Stimulated activated CD4-positive, alpha-beta T cell treated with anti-CD3 and anti-CD28 coated beads, Interleukin-4, amount 100 ng/mL, for 24 hours (primary cell): ENCODE data around the gene JUND.

Source experiments
- DNase-seq: peaks from one replicate; pipeline ENCODE4 v3.0.0-alpha.2; 2020

JUND gene

DNA sequence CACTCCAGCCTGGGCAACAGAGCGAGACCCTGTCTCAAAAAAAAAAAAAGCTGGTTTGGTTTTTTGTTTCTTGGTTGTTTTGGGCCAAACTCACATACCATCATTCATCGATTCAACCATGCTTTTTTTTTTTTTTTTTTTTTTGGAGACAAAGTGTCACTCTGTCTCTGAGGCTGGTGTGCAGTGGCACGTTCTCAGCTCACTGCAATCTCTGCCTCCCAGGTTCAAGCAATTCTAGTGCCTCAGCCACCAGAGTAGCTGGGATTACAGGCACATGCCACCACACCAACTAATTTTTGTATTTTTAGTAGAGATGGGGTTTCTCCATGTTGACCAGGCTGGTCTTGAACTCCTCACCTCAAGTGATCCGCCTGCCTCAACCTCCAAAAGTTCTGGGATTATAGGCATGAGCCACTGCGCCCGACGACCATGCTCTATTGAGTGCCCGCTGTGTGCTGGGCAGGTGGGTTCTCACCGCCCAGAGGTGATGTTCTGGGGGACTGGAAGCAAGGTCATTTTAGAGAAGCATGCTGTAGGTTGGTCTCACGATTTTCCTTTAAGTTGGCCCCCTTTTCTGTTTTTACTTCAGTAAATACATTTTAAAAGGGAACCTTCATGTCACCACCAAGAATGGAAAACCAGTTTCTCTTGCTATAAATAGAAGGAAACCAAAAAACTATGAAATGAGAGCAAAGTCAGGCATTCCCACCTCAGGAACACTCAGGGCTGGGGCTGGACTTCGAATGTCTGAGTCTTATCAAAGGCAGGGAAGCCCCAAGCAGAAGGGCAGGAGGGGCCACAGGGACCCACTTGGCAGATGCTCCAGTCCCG lies 8.3 kb upstream of the JUND start:
- no peak for DNase-seq

DNA sequence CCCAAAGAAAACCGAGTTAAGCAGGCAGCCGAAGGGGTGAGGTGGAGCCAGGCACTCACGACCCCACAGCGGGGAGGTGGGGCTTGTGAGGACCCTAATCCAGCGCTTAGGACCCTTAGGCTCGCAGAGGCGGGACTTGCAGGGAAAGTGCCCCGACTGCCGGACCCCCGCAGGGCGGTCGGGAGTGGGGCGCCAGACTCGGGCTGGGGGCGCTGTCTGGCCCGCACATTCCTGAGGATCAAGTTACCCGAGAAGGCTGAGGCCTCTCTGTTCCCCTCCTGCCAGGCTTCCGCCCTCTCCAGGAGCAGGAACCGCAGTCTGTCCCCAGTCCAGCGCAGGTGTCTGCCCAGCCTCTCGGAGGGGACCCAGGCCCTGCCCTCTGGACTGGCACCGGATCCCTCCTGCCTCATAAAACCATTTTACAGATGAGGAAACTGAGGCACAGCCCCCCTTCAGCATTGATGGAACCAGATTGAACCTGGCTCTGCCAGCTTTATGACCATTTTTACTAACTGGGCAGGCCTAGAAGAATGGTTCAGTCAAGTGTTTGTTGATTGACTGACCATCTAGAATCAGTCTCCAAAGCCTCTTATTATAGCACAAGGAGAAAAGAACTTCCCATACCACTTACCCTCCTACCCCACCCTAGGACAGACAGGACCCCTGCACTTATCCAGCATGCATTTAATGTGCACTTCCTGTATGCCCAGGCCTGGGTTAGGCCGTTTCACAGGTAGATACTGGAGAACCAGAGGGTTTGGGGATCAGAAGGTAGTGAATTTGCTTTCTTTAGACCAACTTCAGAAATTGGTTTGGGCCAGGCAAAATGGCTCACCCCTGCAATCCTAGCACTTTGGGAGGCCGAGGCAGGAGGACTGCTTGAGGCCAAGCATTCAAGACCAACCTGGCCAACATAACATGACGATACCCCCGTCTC lies 6.7 kb upstream of the JUND start:
- DNase-seq: no peak

DNA sequence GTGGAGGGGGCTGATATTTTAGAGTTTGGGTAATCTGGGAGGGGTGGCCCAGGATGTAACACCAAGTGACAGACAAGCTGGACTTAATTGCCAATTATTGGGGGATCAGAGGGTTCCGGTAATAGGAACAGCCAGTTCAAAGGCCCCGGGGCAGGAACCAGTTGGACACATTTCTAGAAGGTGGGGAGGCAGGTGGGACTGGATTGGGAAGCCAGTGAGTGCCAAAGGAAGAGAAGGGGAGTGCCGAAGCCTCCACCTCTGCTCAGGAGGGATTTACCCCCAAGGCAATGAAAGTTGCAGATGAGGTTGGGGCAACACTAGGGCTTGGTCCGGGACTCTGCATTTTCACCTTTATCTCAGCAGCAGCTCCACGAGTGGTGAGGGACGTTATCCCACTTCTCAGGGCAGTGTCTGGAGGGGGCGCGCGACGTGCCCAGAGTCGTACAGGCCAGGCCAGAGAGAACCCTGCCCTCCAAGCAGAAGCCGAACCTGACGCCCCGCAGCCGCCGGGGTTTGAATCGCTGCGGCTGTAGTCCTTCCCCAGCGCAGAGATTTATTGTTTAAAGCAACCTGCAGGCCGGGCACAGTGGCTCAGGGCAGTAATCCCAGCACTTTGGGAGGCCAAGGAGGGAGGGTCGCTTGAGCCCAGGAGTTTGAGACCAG lies 5.7 kb upstream of the JUND start:
- DNase-seq: no peak

DNA sequence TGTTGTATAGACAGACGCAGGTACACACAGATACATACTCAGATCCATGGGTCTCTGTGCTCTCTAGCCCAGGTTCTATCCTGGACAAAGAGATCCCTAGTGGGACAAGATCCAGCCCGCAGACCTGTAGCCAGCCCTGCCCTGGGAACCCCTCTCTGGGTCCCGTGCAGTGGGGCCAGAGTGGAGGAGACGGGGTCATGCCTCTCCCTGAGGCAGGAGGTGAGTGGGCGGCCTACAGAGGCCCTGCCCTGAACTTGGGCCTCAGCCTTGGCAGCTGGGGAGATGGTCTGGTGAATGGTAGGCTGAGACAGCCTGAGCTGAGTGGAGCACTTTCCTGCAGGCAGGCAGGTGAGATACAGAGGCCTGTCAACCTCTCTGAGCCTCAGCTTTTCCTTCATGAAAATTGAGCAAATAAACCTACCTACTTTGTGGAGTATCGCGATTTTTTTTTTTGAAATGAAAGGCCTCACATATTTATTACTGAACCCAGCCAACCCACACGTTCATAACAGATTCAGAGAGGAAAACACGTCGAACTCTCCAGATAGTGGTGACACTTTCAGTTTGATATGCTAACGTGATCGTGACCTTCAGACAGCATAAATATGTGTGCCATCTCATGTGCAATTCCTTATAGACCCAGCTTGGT lies 3.4 kb upstream of the JUND start:
- peak; percentile 62 for DNase-seq

DNA sequence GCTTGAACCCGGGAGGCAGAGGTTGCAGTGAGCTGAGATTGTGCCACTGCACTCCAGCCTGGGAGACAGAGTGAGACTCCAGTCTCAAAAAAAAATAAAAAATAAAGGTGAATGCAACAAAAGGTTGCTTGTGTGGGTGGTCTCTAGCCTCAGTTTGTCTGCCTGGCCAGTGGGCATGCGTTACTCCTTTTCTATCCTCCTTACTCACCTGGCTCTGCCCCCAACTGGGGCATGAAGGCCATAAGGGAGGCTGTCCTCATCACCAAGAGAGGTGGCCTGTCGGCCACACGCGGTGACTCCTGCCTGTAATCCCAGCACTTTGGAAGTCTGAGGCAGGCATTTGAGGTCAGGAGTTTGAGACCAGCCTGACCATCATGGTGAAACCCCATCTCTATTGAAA lies 1.9 kb upstream of the JUND start:
- DNase-seq: no peak

DNA sequence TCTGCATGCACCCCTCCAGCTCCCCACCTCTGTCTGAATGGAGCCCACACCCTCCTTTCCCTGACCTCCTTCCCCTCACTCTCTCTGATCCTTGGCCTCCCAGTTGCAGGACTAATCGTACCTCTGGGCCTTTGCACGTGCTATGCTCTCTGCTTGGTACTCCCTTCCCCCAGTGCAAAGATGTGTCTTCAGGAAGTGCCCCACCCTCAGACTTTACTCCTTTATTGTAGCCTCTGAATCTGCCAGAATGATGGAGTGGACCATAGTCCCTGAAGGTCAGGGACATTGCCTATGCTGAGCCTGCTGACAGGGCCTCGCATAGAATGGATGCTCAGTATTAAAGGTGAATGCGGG lies 1.3 kb upstream of the JUND start:
- DNase-seq: no peak

DNA sequence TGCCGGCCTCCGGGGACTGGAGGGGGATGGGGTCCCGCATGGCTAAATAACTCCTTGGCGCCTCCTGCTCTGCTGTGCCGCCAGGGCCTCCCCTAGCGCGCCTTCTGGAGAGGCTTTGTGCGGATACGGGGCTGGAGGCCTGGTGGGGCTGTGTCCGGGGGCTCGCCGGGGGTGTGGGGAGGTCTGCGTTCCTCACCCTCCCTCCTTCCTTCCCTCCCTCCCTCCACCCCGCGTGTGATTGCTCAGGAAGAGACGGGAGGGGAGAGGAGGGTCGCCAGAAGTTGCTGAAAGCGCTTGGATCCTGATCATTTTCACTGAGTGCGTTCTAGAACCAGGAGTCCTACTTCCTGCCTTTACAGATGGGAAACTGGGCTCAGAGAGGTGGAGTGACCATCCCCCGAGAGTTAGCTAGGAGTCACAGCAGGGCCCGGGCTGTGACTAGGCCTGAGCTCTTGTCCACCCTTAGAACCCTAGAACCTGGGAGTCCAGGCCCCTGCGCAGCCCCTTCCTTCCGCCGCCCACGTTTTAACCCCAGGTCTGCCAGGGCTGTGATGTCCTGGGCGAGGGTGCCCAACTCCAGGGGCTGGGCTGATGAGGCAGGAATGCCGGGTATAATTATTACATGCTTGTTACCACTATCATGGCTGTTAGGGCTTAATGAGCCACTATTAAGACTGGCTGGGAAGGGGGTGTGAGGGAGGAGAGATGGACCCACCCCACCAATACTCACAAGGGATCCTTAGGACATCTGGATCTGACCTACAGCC lies 782 bp upstream of the JUND start:
- no peak for DNase-seq

DNA sequence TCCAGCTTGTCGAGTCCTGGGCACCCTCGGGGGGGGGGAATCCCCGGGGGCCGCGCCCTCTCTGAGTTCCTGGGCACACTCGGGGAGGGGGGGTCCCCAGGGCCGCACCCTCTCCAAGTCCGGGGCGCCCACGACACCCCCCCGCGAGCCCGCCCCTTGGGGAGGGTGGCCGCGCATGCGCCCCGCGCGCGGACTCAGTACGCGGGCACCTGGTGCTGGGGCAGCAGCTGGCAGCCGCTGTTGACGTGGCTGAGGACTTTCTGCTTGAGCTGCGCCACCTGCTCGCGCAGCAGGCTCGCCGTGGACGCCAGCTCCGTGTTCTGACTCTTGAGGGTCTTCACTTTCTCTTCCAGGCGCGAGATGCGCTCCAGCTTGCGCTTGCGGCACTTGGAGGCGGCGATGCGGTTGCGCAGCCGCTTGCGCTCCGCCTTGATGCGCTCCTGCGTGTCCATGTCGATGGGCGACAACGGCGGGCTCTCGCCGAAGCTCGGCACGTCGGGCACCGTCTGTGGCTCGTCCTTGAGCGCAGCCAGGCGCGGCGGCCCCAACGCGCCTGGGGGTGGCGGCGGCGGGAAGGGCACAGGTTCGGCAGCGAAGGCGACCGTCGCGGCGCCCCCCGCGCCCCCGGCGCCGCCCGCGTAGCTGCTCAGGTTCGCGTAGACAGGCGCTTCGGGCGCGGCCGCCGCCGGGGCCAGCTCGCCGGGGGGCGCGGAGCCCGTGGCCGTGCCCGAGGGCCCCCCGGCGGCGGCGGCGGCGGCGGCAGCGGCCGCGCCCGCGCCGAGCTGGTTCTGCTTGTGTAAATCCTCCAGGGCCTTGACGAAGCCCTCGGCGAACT lies 958 bp downstream of the JUND start:
- DNase-seq: peak; percentile 77

DNA sequence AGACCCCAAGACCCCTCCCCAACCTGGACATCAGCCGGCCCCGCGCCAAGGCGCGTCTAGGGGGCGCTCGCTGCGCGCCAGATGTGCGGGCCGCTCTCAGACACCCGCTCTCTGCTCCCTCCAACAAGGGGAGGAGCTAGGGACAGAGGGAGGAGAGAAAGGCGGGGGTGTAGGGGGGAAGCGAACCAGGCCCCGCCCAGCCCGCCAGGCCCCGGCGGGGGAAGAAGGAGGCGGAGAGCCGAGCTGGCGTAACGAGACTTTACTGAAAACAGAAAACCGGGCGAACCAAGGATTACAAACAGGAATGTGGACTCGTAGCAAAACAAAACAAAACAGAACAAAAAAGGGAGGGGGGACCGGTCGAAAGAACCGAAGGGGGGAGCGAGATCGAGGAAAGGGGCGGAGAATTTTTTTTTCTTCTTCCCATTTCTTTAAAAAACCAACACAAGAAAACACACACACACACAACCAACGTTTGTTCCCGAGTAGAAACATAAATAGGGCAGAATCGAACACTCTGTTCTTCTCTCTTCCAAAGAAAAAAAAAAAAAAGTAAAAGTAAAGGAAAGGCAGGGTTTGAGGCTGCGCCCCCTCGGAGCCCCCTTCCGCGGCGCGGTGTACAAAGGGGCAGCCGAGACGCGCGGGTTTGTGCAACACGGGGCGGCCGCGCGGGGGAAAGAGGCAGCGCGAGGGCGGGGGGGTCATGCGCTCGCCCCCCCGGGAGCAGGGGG lies 1.7 kb downstream of the JUND start:
- peak; percentile 92 for DNase-seq

DNA sequence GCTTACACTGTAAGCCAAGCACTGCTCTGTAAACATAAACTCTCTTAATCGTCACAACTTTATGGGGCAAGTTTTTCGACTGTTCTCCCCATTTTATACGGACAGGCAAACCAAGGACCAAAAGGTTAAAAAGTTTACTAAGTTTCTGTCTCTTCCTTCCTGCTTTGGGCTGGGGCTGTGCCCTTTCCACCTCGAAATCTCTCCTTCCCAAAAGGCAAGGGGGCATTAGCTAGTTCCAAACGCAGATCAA lies 2.2 kb downstream of the JUND start:
- no peak for DNase-seq

DNA sequence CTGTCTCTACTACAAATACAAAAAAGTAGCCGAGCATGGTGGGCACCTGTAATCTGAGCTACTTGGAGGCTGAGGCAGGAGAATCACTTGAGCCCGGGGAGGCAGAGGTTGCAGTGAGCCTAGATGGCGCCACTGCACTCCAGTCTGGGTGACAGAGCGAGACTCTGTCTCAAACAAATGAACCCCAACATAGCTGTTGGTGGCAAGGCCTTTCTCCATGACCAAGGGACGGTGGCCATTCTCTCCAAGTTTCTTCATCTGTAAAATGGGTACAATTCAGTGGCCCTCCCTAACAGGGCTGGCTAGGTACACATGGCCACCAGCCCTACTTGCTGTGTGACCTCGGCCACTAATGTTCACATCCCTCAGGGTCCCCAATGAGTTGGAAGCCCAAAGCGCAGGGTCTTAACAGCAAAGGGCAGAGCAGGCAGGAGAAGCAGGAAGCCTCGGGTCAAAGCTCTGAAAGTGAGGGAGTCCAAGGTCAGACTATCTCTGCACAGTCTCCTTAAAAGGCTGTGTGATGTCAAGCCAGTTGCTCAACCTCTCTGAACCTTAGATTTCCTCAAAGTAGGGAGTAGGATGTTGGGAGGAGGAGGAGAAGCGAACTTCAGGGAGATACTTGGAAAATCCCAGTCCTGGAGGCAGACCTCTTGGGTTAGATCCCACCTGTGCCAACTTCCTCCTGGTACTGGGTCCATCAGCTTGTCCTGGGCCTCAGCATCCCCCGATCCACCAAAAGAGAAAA lies 2.7 kb downstream of the JUND start:
- DNase-seq: peak; percentile 46

DNA sequence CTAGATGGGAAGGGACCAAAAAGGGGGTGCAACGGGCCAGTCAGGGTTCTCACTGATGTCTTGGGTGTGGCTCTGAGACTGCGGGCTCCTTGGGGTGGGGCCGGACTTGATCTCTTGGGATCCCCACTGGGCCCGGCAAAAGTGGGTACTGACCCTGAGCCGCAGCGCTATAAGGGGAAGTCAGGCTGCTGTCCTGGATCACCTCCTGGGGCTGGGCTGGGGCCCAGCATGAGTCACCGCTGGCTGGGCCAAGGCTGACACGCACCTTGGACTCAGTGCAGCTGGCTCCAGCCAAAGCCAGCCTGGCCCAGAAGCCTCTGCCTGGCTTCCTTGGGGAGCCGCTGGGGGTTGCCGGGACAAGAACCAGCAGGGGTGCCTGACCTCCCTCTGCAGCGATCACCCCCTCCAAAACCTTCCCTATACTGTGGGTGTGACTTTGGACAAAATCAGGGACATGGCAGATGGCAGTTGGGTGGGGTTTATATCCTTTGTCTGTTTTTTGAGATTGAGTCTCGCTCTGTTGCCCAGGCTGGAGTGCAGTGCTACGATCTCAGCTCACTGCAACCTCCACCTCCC lies 6.6 kb downstream of the JUND start:
- DNase-seq: no peak

DNA sequence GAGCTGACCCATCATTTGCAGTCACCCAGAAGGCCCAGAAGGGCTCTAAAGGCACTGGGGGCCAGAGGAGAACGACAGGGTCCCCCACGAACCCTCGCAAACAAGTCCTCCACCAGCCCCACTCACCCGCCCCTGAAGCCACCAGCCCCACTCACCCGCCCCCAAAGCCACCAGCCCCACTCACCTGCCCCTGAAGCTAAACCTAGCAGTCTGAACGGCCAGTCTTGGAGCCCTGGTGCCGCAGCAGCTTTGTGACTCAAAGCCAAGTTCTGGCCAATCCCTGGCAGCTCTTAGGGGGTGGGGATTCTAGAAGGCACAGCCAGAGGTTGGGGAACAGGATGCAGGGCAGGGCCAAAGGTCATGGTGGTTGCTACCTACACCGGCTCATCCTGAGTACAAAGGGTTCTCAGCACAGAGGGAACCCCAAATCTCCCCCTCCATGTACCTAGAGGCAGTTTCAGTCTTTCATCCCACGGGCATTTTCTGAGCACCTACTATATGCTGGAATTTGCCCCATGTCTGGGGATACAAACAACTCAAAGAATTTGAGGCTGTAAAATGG lies 7.1 kb downstream of the JUND start, which contains the start of gene IQCN:
Gene IQCN, minus strand, starts transcription at position 234 of the 562 bp plus-strand sequence. CDS start 4,974 bp downstream, outside the sequence.
- no peak for DNase-seq

DNA sequence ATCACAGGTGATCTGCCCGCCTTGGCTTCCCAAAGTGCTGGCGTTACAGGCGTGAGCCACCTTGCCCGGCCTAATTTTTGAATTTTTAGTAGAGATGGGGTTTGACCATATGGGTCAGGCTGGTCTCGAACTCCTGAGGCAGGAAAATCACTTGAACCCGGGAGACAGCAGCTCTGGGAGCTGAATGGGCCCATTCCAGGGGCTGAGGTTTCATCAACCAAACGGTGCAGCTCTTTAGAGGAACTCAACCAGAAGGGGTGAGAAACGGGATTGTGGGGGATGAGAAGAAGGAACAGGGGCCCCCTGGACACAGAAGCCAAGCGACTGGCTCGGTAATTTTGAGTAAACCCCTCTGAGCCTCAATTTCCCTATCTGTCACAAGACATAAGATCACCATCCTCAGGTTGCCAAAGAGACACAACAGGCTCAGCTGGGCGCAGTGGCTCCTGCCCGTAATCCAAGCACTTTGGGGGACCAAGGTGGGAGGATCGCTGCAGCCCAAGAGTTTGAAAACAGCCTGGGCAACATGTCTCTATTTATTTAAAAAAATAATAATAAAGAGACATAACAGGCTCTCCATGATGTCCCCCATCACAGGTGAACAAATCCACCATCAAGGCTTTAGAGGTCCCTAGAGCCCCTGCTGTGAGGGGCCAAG lies 7.7 kb downstream of the JUND start:
- DNase-seq: no peak

DNA sequence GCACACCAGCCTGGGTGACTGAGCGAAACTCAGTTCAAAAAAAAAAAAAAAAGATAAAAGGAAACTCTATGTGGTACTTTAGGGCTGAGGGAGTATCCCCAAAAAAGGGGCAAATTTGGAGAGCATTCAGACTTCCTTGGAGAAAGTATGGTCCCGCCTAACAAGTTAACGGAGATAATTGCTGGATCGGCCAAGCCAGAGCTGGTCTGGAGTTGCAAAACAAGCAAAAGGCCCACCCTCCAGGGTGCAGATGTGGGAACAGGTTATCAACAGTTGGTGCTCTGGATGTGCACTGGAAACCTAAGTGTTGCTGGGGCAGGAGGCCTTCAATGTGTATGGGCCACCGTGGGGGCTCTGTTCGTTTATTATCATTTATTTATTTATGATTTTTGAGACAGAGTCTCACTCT lies 10.0 kb downstream of the JUND start:
- DNase-seq: no peak

DNA sequence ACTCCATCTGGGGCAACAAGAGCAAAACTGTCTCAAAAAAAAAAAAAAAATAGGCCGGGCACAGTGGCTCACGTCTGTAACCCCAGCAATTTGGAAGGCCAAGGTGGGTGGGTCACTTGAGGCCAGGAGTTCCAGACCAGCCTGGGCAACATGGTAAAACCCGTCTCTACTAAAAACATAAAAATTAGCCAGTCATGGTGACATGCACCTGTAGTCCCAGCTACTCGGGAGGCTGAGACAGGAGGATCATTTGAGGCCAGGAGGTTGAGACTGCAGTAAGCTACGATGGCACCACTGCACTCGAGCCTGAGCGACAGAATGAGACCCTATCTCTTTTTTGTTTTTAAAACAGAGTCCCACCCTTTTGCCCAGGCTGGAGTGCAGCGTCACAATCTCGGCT lies 11.1 kb downstream of the JUND start:
- DNase-seq: no peak

DNA sequence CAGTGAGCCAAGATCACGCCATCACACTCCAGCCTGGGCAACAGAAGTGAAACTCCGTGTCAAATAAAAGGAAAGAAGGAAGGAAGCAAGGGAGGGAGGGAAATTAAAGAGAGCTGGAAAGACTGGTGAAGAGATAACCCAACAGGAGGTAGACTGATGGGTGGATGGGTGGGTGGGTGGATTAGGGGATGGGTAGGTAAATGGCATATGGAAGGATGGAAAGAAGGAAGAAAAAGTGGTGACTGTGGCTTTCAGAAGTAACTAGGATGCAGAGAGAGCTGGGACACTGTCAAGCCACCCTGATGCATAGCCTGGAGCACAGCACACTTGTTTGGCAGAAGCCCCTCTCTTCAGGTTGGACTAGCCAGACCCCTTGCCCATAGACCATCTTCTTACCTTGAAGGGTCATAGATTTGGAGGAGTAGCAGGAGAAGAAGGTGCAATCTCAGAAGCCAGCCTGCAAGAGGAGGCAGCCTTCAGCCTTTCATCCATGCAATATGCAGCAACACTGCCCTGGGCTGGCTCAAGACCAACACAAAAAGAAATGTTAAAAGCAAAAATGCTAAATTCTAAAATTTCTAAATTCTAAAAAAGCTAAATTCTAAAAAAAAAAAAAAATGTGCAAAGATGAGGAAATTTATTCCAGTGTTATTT lies 12.2 kb downstream of the JUND start:
- no peak for DNase-seq
